ENCODE data around the gene CD244. TPM values are rescaled to one million over a fixed set of nuclear protein-coding genes. Genes with fewer than 3 reads are reported as not detected.

Gene CD244
- total RNA-seq, 1 donor = not detected

DNA sequence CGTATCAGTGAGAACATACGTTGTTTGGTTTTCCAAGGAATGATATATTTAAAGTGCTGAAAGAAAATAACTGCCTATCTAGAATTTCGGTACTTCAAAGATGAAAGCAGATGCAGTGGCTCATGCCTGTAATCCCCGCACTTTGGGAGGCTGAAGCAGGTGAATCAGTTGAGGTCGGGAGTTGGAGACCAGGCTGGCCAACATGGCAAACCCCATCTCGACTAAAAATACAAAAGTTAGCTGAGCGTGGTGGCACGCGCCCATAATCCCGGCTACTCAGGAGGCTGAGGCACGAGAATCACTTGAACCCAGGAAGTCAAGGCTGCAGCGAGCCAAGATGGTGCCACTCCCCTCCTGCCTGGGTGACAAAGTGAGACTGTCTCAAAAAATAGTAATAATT lies 16.4 kb downstream of the CD244 start:
- no peak for TF ChIP-seq CTCF (IDR thresholded peaks at IDR 0.05; ENCODE audit: insufficient read depth, low read length)
- H3K4me3 ChIP-seq (ENCODE audit: low read depth, low read length) = no peak overlapping the region
- no peak for DNase-seq (ENCODE audit: low read depth)

- TF ChIP-seq CTCF (IDR thresholded peaks at IDR 0.05; ENCODE audit: insufficient read depth, low read length) = no peak
- no peak overlapping the region for H3K4me3 ChIP-seq (ENCODE audit: low read depth, low read length)
- no peak for DNase-seq (ENCODE audit: low read depth)
Measured at GRCh38 chr1:160844447-160845232, 18.0 kb downstream of the CD244 start.

- DNase-seq (ENCODE audit: low read depth) = no peak
- H3K4me3 ChIP-seq (ENCODE audit: low read depth, low read length) = no peak overlapping the region
- no peak for TF ChIP-seq CTCF (IDR thresholded peaks at IDR 0.05; ENCODE audit: insufficient read depth, low read length)
Measured at GRCh38 chr1:160841079-160841478, 21.6 kb downstream of the CD244 start.

GRCh38 chr1:160839746-160840145 lies 22.9 kb downstream of the CD244 start:
- DNase-seq (ENCODE audit: low read depth) = no peak
- no peak for TF ChIP-seq CTCF (IDR thresholded peaks at IDR 0.05; ENCODE audit: insufficient read depth, low read length)
- H3K4me3 ChIP-seq (ENCODE audit: low read depth, low read length) = no peak overlapping the region

DNA sequence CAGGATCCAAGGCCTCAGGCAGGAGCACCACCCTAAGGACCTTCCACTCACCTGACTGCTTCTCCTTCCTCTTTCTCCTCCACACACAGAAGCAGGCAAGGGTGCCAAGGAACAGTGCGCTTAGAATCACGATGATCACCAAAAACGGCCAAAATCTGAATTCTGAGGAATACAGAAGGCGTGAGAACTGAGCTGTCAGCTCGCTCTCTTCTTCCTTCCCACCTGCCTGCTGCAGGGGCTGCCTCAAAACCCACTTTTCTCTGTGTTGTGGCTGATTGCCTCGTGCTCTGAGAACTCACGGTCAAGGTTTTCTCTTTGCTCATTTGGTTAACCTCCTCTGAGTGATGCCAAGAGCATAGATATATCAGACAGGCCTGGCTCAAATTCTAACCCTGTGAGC lies 23.8 kb downstream of the CD244 start:
- DNase-seq (ENCODE audit: low read depth) = no peak
- no peak overlapping the region for H3K4me3 ChIP-seq (ENCODE audit: low read depth, low read length)
- no peak for TF ChIP-seq CTCF (IDR thresholded peaks at IDR 0.05; ENCODE audit: insufficient read depth, low read length)

DNA sequence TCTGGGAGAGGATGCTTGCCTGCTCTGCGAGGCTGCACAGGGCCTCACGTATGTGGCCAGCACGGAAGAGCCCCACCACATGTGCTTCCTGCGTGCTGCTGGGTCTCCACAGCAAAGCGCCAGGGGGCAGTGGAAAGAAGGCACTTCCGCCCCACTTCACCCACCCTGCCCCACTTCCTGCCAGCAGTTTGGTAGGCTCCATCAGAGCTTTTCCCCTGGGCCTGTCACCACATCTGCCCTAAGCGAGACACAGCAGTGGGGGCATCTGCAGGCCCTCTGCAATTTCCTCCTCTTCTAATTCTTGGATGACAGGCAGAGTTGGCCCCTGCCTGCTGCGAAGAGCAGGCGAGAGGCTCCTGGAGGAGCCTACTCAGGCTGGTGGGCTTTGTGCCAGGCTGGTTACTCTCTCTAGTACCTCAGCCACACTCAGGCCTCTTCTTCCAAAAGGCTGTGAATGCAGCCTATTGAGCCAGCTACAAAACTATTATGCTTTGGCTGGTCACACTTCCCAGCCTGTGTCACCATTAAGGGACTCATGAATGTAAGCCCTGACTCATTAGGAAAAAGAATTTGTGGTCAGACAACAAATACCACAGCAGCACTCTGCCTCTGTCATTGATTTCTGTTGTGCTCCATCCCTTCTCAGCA lies 25.0 kb downstream of the CD244 start:
- no peak for TF ChIP-seq CTCF (IDR thresholded peaks at IDR 0.05; ENCODE audit: insufficient read depth, low read length)
- no peak overlapping the region for H3K4me3 ChIP-seq (ENCODE audit: low read depth, low read length)
- DNase-seq (ENCODE audit: low read depth) = no peak

Data from fibroblast of the aortic adventitia (primary cell).